NOMO-1 (cell line): Measurements from ENCODE around the gene ANKRD6.

ENCODE experiments used
- DNase-seq, 2 experiments: peaks; one replicate each; lab custom pipeline; 2025; ENCODE audit not compliant: unreplicated experiment in 2 of 2; lab: John Stamatoyannopoulos, UW

ANKRD6 gene

GRCh38 chr6:89412071-89413005, 20.6 kb upstream of the ANKRD6 start, which contains the start of gene RRAGD:
Gene RRAGD, minus strand, starts transcription at chr6:89412273. Its CDS starts 280 bp downstream, at chr6:89411993.
- peak; percentile 36 to 42 for DNase-seq

- DNase-seq, result no peak
These were observed 19.9 kb upstream of the ANKRD6 start for GRCh38 chr6:89413006-89413400.

GRCh38 chr6:89414215-89414614, 18.7 kb upstream of the ANKRD6 start:
- DNase-seq, result no peak

- no peak for DNase-seq
These were observed 17.8 kb upstream of the ANKRD6 start for GRCh38 chr6:89415185-89415584.

GRCh38 chr6:89416796-89417195, 16.2 kb upstream of the ANKRD6 start:
- DNase-seq, result no peak

- no peak for DNase-seq
These were observed 2.6 kb upstream of the ANKRD6 start for GRCh38 chr6:89430201-89430962.

GRCh38 chr6:89433252-89434149, 549 bp downstream of the ANKRD6 start:
- peak in 1 of 2 experiments; percentile 60 for DNase-seq

- DNase-seq, result no peak
These were observed 1.2 kb downstream of the ANKRD6 start for GRCh38 chr6:89434150-89434499.

GRCh38 chr6:89434954-89435353, 2.0 kb downstream of the ANKRD6 start:
- DNase-seq, result no peak

GRCh38 chr6:89436226-89436625, 3.3 kb downstream of the ANKRD6 start:
- no peak for DNase-seq

- no peak for DNase-seq
These were observed 5.3 kb downstream of the ANKRD6 start for GRCh38 chr6:89438248-89438647.

- DNase-seq, result no peak
These were observed 6.1 kb downstream of the ANKRD6 start for GRCh38 chr6:89439014-89439413.

- no peak for DNase-seq
These were observed 7.2 kb downstream of the ANKRD6 start for GRCh38 chr6:89440200-89440599.

GRCh38 chr6:89443658-89444057, 10.7 kb downstream of the ANKRD6 start:
- no peak for DNase-seq

- no peak for DNase-seq
These were observed 16.2 kb downstream of the ANKRD6 start for GRCh38 chr6:89449193-89449592.

GRCh38 chr6:89452281-89452680, 19.3 kb downstream of the ANKRD6 start:
- no peak for DNase-seq

GRCh38 chr6:89454300-89454699, 21.3 kb downstream of the ANKRD6 start:
- DNase-seq, result no peak

GRCh38 chr6:89458704-89459103, 25.8 kb downstream of the ANKRD6 start:
- DNase-seq, result no peak

GRCh38 chr6:89459501-89459900, 26.5 kb downstream of the ANKRD6 start:
- DNase-seq, result no peak

GRCh38 chr6:89460713-89461112, 27.8 kb downstream of the ANKRD6 start:
- no peak for DNase-seq

GRCh38 chr6:89462503-89462902, 29.6 kb downstream of the ANKRD6 start:
- DNase-seq, result no peak
